ENCODE results near the gene SDK1. TPM values are rescaled to one million over a fixed set of nuclear protein-coding genes. Genes with fewer than 3 reads are reported as not detected.

SDK1 gene, protein sequence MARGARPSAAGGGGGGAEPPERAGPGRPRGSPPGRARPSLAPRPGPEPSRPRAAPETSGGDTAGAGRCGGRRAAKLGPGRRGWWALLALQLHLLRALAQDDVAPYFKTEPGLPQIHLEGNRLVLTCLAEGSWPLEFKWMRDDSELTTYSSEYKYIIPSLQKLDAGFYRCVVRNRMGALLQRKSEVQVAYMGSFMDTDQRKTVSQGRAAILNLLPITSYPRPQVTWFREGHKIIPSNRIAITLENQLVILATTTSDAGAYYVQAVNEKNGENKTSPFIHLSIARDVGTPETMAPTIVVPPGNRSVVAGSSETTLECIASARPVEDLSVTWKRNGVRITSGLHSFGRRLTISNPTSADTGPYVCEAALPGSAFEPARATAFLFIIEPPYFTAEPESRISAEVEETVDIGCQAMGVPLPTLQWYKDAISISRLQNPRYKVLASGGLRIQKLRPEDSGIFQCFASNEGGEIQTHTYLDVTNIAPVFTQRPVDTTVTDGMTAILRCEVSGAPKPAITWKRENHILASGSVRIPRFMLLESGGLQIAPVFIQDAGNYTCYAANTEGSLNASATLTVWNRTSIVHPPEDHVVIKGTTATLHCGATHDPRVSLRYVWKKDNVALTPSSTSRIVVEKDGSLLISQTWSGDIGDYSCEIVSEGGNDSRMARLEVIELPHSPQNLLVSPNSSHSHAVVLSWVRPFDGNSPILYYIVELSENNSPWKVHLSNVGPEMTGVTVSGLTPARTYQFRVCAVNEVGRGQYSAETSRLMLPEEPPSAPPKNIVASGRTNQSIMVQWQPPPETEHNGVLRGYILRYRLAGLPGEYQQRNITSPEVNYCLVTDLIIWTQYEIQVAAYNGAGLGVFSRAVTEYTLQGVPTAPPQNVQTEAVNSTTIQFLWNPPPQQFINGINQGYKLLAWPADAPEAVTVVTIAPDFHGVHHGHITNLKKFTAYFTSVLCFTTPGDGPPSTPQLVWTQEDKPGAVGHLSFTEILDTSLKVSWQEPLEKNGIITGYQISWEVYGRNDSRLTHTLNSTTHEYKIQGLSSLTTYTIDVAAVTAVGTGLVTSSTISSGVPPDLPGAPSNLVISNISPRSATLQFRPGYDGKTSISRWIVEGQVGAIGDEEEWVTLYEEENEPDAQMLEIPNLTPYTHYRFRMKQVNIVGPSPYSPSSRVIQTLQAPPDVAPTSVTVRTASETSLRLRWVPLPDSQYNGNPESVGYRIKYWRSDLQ (N-terminal part only)
- 10.1 and 11.6 TPM in 2 replicates for total RNA-seq

GRCh38 chr7:3300651-3301448, at the start of gene SDK1:
SDK1 (plus strand) TSS chr7:3301252; CDS start chr7:3301587, 335 bp downstream.

Measured in uterine smooth muscle cell (primary cell).